ENCODE results near the gene BTBD2. TPM values are rescaled to one million over a fixed set of nuclear protein-coding genes. Genes with fewer than 3 reads are reported as not detected.

The BTBD2 gene
- total and polyA plus RNA-seq, 2 experiments from 2014 or later, result 56.4 to 76.0 TPM

GRCh38 chr19:1949304-1950101, 66.0 kb downstream of the BTBD2 start:
- Histone ChIP-seq H3K4me1 (ENCODE audit: insufficient read depth) (no peaks in the 10 kb centered on the region), H4K20me1 (ENCODE audit: insufficient read depth, poor library complexity, severe bottlenecking) (peaks cover 54% of the 10 kb centered on the region), H2AFZ (no peak overlapping the region), H3K9me2 (replicated peaks; ENCODE audit: insufficient read depth) (no peaks in the 10 kb centered on the region), H3K79me2 (peaks cover 96% of the 10 kb centered on the region), H3K9me3 (ENCODE audit: low read depth) (no peaks in the 10 kb centered on the region), H3K4me2 (no peak overlapping the region), H3K27me3 (no peaks in the 10 kb centered on the region), H3K4me3 (no peak overlapping the region), H3K36me3 (replicated peaks; ENCODE audit: insufficient read depth, low read depth) (no peaks in the 10 kb centered on the region), H3K27ac (no peak overlapping the region)
- 96% methylated on average over 44 of the region's 44 CpGs for WGBS (ENCODE audit: low lambda C conversion rate, missing lambda C conversion rate)
- no peak for TF ChIP-seq EZH2 (IDR thresholded peaks at IDR 0.05; ENCODE audit: borderline replicate concordance)
- no peak for TF ChIP-seq EZH2phosphoT487 (IDR thresholded peaks at IDR 0.05; ENCODE audit: low read depth, severe bottlenecking, unreplicated experiment)
- no peak for TF ChIP-seq CTCF (IDR thresholded peaks at IDR 0.05; ENCODE audit: poor library complexity)
- DNase-seq (ENCODE audit: low spot score), result no peak

- Histone ChIP-seq H4K20me1 (ENCODE audit: insufficient read depth, poor library complexity, severe bottlenecking) (peaks cover 64% of the 10 kb centered on the region), H2AFZ (no peak overlapping the region), H3K27me3 (no peaks in the 10 kb centered on the region), H3K4me1 (ENCODE audit: insufficient read depth) (peaks cover 10% of the 10 kb centered on the region), H3K9me3 (ENCODE audit: low read depth) (no peaks in the 10 kb centered on the region), H3K79me2 (peaks cover 96% of the 10 kb centered on the region), H3K4me3 (no peak overlapping the region), H3K36me3 (replicated peaks; ENCODE audit: insufficient read depth, low read depth) (no peaks in the 10 kb centered on the region), H3K27ac (no peak overlapping the region), H3K4me2 (no peak overlapping the region), H3K9me2 (replicated peaks; ENCODE audit: insufficient read depth) (no peaks in the 10 kb centered on the region)
- DNase-seq (ENCODE audit: low spot score), result no peak
- WGBS (ENCODE audit: low lambda C conversion rate, missing lambda C conversion rate), result 92% methylated on average over 29 of the region's 34 CpGs
- TF ChIP-seq EZH2phosphoT487 (IDR thresholded peaks at IDR 0.05; ENCODE audit: low read depth, severe bottlenecking, unreplicated experiment) (no peak), EZH2 (IDR thresholded peaks at IDR 0.05; ENCODE audit: borderline replicate concordance) (no peak), CTCF (IDR thresholded peaks at IDR 0.05; ENCODE audit: poor library complexity) (no peak)
These were observed 67.8 kb downstream of the BTBD2 start for GRCh38 chr19:1947651-1948209.

GRCh38 chr19:1945899-1946298, 69.6 kb downstream of the BTBD2 start:
- Histone ChIP-seq H3K4me2 (no peak overlapping the region), H2AFZ (no peak overlapping the region), H3K27ac (no peak overlapping the region), H3K9me2 (replicated peaks; ENCODE audit: insufficient read depth) (no peaks in the 10 kb centered on the region), H3K27me3 (no peaks in the 10 kb centered on the region), H3K36me3 (replicated peaks; ENCODE audit: insufficient read depth, low read depth) (no peaks in the 10 kb centered on the region), H3K79me2 (peaks cover 92% of the 10 kb centered on the region), H3K4me3 (no peak overlapping the region), H4K20me1 (ENCODE audit: insufficient read depth, poor library complexity, severe bottlenecking) (peaks cover 58% of the 10 kb centered on the region), H3K4me1 (ENCODE audit: insufficient read depth) (peaks cover 13% of the 10 kb centered on the region), H3K9me3 (ENCODE audit: low read depth) (no peaks in the 10 kb centered on the region)
- 72% methylated on average over 18 of the region's 18 CpGs for WGBS (ENCODE audit: low lambda C conversion rate, missing lambda C conversion rate)
- TF ChIP-seq EZH2 (IDR thresholded peaks at IDR 0.05; ENCODE audit: borderline replicate concordance) (no peak), EZH2phosphoT487 (IDR thresholded peaks at IDR 0.05; ENCODE audit: low read depth, severe bottlenecking, unreplicated experiment) (no peak), CTCF (IDR thresholded peaks at IDR 0.05; ENCODE audit: poor library complexity) (peak; percentile 46)
- peak; percentile 53 for DNase-seq (ENCODE audit: low spot score)

Measured in hepatocyte (in vitro differentiated cells).